ENCODE data around the gene ATG16L2.

DNA sequence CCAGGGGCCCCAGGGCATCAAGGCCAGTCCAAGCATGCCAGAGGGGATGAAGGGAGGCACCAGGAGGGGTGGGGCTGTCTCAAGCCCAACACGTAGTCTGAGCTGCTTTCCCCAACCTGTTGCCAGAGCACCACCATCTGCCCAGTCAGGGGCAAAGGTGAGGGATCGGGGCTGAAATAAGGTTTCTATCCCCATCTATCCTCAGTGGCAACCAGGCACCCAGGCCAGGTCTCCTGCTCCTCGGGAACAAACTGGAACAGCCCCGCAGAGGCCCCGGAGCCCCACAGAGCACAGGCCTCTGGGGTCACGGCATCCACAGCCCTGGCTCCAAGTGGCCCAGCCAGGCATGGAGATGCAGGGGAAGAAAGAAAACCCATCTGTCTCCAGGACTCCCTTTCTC is 39.7 kb upstream of the ATG16L2 start:
- no peak for TF ChIP-seq POLR2A (IDR thresholded peaks at IDR 0.05; ENCODE audit: low read length)
- TF ChIP-seq GATA1 (IDR thresholded peaks at IDR 0.05; ENCODE audit: low read depth, low read length) = no peak

Data from erythroblast (primary cell).